Measurements from ENCODE around the gene KRT2.

Gene KRT2

DNA sequence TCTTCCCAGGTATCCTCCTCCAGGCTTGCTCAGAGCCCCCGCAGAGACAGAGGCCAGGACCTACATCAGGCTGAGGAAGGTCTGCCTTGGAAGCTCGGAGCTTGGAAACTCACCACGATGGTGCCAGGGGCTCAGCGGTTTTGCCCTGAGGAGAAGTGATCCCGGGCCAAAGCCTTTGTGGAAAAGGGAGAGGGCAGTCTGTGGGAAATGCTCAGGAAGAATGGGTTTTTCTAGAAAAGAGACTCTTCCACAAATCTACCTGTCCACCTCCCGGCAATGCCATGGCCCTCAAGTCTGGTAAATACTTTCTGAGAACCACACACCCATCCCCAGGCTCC lies 8.0 kb downstream of the KRT2 start:
- Mint-ChIP-seq H3K9me3 (no peaks in the 10 kb centered on the region), H3K27me3 (no peaks in the 10 kb centered on the region), H3K4me1 (peaks cover 87% of the 10 kb centered on the region), H3K4me3 (no peak overlapping the region), H3K27ac (peak overlapping the region; percentile 92), H3K36me3 (peaks cover 2% of the 10 kb centered on the region)

GRCh38 chr12:52643233-52644077 lies 8.6 kb downstream of the KRT2 start:
- H3K4me1 Mint-ChIP-seq, result peaks cover 82% of the 10 kb centered on the region
- peak overlapping the region; percentile 80 for H3K27ac Mint-ChIP-seq
- H3K27me3 Mint-ChIP-seq, result no peaks in the 10 kb centered on the region
- H3K9me3 Mint-ChIP-seq, result no peaks in the 10 kb centered on the region
- peaks cover 2% of the 10 kb centered on the region for H3K36me3 Mint-ChIP-seq
- no peak overlapping the region for H3K4me3 Mint-ChIP-seq

GRCh38 chr12:52641468-52641867 lies 10.5 kb downstream of the KRT2 start:
- H3K4me3 Mint-ChIP-seq, result no peak overlapping the region
- no peaks in the 10 kb centered on the region for H3K9me3 Mint-ChIP-seq
- H3K36me3 Mint-ChIP-seq, result peaks cover 2% of the 10 kb centered on the region
- H3K27ac Mint-ChIP-seq, result peak overlapping the region; percentile 71
- no peaks in the 10 kb centered on the region for H3K27me3 Mint-ChIP-seq
- H3K4me1 Mint-ChIP-seq, result peaks cover 78% of the 10 kb centered on the region

- Mint-ChIP-seq H3K36me3 (no peaks in the 10 kb centered on the region), H3K9me3 (no peaks in the 10 kb centered on the region), H3K27ac (no peak overlapping the region), H3K4me1 (peaks cover 69% of the 10 kb centered on the region), H3K27me3 (no peaks in the 10 kb centered on the region), H3K4me3 (no peak overlapping the region)
Measured at GRCh38 chr12:52637299-52637698, 14.7 kb downstream of the KRT2 start.

GRCh38 chr12:52636592-52637258 lies 15.3 kb downstream of the KRT2 start:
- Mint-ChIP-seq H3K36me3 (no peaks in the 10 kb centered on the region), H3K4me3 (no peak overlapping the region), H3K4me1 (peaks cover 69% of the 10 kb centered on the region), H3K27me3 (no peaks in the 10 kb centered on the region), H3K9me3 (no peaks in the 10 kb centered on the region), H3K27ac (peak overlapping the region; percentile 70)

GRCh38 chr12:52636189-52636588 lies 15.8 kb downstream of the KRT2 start:
- Mint-ChIP-seq H3K36me3 (no peaks in the 10 kb centered on the region), H3K4me1 (peaks cover 69% of the 10 kb centered on the region), H3K27ac (no peak overlapping the region)

DNA sequence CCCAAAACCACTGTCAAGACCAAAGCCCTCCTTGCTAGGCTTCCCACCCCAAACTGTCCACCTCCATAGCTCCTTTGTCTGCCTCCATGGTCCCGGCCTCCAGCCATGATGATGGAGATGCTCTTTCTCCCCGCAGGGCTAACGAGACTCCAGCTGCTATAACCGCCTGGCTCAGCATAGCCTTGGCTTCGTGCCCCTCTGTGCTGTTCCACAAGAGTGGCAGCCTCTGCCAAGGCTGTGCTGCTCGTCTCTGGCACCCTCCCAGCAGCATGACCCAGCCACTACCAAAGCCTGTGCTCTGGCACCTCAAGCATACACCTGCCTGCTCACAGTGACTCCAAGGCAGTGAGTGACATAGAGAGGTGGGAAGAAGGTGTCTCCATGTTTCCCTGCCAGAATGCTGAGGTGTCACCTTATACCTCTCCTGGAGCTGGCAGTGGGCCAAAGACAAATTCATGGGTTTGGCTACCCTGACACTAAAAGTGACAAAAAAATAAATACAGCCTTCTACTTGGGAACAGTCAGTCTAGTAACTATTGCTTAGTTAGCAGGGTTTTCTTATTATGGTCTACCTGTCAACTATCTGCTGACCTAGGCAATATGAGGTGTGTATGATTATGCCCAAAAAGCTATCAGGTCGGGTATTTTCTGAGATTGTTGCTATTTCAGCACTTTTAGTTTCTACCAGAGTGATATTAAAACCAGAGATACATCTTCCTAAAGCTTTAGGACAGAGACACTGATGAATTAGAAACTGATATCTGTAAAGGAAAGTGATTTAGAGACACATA lies 17.6 kb downstream of the KRT2 start:
- Mint-ChIP-seq H3K27ac (peak overlapping the region; percentile 73), H3K27me3 (no peaks in the 10 kb centered on the region), H3K4me3 (no peak overlapping the region), H3K4me1 (peaks cover 78% of the 10 kb centered on the region), H3K9me3 (no peaks in the 10 kb centered on the region), H3K36me3 (no peaks in the 10 kb centered on the region)

More at GRCh38 chr12:52636189-52636588, 15.8 kb downstream of the KRT2 start:
- H3K4me3 Mint-ChIP-seq, result no peak overlapping the region
- no peaks in the 10 kb centered on the region for H3K9me3 Mint-ChIP-seq
- H3K27me3 Mint-ChIP-seq, result no peaks in the 10 kb centered on the region

DNA sequence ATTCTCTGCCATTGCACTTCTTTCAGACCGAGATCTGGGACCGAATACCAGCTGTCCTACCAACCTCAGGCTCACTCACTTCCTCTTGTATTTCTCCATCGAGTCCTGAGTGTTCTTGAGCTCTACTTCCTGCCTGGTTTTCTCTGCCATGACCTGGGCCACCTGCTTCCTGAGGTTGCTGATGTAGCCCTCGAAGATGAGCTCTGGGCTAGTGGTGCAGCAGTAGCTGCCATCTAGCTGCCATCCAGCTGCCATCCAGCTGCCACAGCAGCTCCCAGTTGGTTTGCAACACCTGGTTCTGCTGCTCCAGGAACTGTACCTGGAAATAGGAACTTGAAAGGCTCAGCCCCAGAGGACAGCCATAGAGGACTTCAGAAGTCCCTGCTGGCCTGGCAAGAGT lies 18.6 kb downstream of the KRT2 start:
- H3K9me3 Mint-ChIP-seq, result no peaks in the 10 kb centered on the region
- peak overlapping the region; percentile 59 for H3K4me3 Mint-ChIP-seq
- no peaks in the 10 kb centered on the region for H3K36me3 Mint-ChIP-seq
- H3K27ac Mint-ChIP-seq, result peak overlapping the region; percentile 89
- no peaks in the 10 kb centered on the region for H3K27me3 Mint-ChIP-seq
- peaks cover 84% of the 10 kb centered on the region for H3K4me1 Mint-ChIP-seq

GRCh38 chr12:52632656-52633055 lies 19.4 kb downstream of the KRT2 start:
- no peaks in the 10 kb centered on the region for H3K36me3 Mint-ChIP-seq

DNA sequence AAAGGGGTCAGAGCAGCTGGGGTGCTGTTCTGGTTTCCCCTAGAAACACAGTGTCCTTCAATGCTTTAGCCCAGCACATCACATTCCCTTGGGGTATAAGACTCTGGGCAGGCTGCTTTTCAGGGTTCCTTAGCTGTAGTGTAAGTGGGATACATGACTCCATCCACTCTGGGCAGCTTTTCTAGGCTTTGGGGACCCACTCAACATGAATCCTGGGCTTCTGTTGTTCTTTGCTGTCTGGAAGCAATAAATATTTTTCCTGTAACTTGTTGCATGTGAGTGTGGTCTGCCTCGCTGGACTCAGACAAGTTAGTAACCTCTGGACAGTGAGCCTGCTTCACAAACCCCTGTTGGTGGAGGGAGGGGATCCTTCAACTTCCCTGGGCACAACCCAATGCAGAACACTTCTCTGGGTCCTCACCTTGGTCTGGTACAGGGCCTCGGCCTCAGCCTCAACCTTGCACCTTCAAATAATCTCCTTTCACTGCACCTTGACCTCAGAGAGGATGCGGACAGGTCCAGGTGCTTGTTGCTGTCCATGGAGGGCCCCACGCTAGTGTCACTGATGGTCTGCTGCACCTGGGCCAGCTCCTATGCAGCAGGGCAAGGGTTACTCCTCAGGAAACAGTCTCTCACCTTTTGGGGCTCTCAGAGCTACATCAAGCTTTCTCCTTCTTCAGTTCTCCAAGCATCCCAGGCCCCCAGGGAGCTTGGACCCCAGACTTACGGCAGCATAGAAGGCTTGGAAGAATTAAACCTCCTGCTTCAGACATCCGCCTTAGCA lies 20.1 kb downstream of the KRT2 start:
- Mint-ChIP-seq H3K4me3 (peak overlapping the region; percentile 38), H3K36me3 (no peaks in the 10 kb centered on the region), H3K27me3 (no peaks in the 10 kb centered on the region), H3K27ac (peak overlapping the region; percentile 92), H3K9me3 (no peaks in the 10 kb centered on the region), H3K4me1 (peaks cover 88% of the 10 kb centered on the region)

More at GRCh38 chr12:52632656-52633055, 19.4 kb downstream of the KRT2 start:
- no peaks in the 10 kb centered on the region for H3K9me3 Mint-ChIP-seq
- peaks cover 87% of the 10 kb centered on the region for H3K4me1 Mint-ChIP-seq
- H3K4me3 Mint-ChIP-seq, result peak overlapping the region; percentile 59
- H3K27ac Mint-ChIP-seq, result peak overlapping the region; percentile 89
- H3K27me3 Mint-ChIP-seq, result no peaks in the 10 kb centered on the region

DNA sequence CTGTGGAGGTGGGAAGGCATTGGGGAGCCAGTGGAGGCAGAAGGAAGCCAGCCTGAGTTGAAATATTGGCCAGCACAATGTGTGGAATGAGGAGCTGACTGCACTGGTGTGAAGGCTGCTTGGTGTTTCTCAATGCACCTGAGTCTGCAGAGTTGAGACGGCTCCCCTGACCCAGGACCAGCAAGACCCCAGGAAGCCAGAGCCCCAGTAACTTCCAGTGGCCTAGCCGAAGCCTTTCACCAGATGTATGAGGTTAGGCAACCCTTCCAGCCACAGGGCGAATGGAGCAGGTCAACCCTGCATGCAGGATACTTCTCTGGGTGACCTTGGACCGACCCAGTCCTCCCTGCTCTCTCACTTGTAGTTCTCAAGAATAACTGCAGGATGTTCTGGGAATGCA lies 20.7 kb downstream of the KRT2 start:
- peaks cover 88% of the 10 kb centered on the region for H3K4me1 Mint-ChIP-seq
- H3K27ac Mint-ChIP-seq, result peak overlapping the region; percentile 93
- no peaks in the 10 kb centered on the region for H3K9me3 Mint-ChIP-seq
- peak overlapping the region; percentile 76 for H3K4me3 Mint-ChIP-seq
- no peaks in the 10 kb centered on the region for H3K27me3 Mint-ChIP-seq
- H3K36me3 Mint-ChIP-seq, result no peaks in the 10 kb centered on the region

- Mint-ChIP-seq H3K4me3 (peak overlapping the region; percentile 76), H3K27ac (peak overlapping the region; percentile 93), H3K36me3 (no peaks in the 10 kb centered on the region), H3K9me3 (no peaks in the 10 kb centered on the region), H3K27me3 (no peaks in the 10 kb centered on the region), H3K4me1 (peaks cover 90% of the 10 kb centered on the region)
Measured at GRCh38 chr12:52630599-52631200, 21.3 kb downstream of the KRT2 start.

GRCh38 chr12:52630008-52630500 lies 22.0 kb downstream of the KRT2 start:
- no peaks in the 10 kb centered on the region for H3K27me3 Mint-ChIP-seq
- peak overlapping the region; percentile 76 for H3K4me3 Mint-ChIP-seq
- no peaks in the 10 kb centered on the region for H3K36me3 Mint-ChIP-seq
- H3K9me3 Mint-ChIP-seq, result no peaks in the 10 kb centered on the region
- H3K4me1 Mint-ChIP-seq, result peaks cover 96% of the 10 kb centered on the region
- peak overlapping the region; percentile 86 for H3K27ac Mint-ChIP-seq

- Mint-ChIP-seq H3K9me3 (no peaks in the 10 kb centered on the region), H3K4me3 (peak overlapping the region; percentile 76), H3K27ac (peak overlapping the region; percentile 86), H3K36me3 (no peaks in the 10 kb centered on the region), H3K27me3 (no peaks in the 10 kb centered on the region), H3K4me1 (peaks cover 96% of the 10 kb centered on the region)
Measured at GRCh38 chr12:52629281-52630007, 22.6 kb downstream of the KRT2 start.
